HEK293 (cell line): ENCODE measurements around the gene TENT4B.

Source experiments
- CTCF ChIA-PET: fragments of 350-600 bp; formaldehyde crosslinking; extraction: SDS; loops from one replicate; lab custom pipeline; 2021; ENCODE audit warnings: antibody characterized with exemption; lab: Yijun Ruan, JAX
- POLR2A ChIA-PET: fragments of 300-600 bp; formaldehyde crosslinking; extraction: SDS; loops from one replicate; lab custom pipeline; 2020; ENCODE audit warnings: antibody characterized with exemption, inconsistent platforms; lab: Yijun Ruan, JAX
- H3K27ac ChIP-seq: fragments of 200-500 bp; sonication (Bioruptor generic); 2 replicates; pipeline ENCODE4 v1.5.1; 2014; ENCODE audit warnings: low read depth, low read length, control low read depth, inconsistent platforms; ENCODE audit errors: extremely low read depth
- H3K36me3 ChIP-seq, 2 experiments: fragments of 200-500 bp in 1 of 2; sonication (Bioruptor generic) in 1 of 2; 1 replicate in 1 of 2; 2 replicates in 1 of 2; pipeline ENCODE4 v1.5.1; 2014 to 2017; ENCODE audit warnings: inconsistent platforms in 2 of 2, low read length in 2 of 2; ENCODE audit not compliant: control insufficient read depth in 2 of 2, insufficient read depth in 1 of 2
- H3K4me1 ChIP-seq: fragments of 200-500 bp; sonication (Bioruptor generic); 2 replicates; pipeline ENCODE4 v1.5.1; 2014; ENCODE audit warnings: mild to moderate bottlenecking, low read length, inconsistent platforms; ENCODE audit not compliant: control insufficient read depth, insufficient read depth
- H3K4me3 ChIP-seq: 2 replicates; pipeline ENCODE4 v1.5.1; 2011; ENCODE audit warnings: low read depth, mild to moderate bottlenecking, control low read depth, low read length, moderate library complexity
- H3K9me3 ChIP-seq: fragments of 200-500 bp; sonication (Bioruptor generic); 2 replicates; pipeline ENCODE4 v1.5.1; 2014; ENCODE audit warnings: low read depth, low read length, inconsistent platforms; ENCODE audit not compliant: control insufficient read depth, insufficient read depth
- FEZF1 ChIP-seq: fragments of 450-650 bp; formaldehyde crosslinking; IDR thresholded peaks from 2 replicates; pipeline ENCODE4 v1.5.1; 2016; ENCODE audit warnings: missing biosample characterization, missing genetic modification characterization
- KLF9 ChIP-seq: fragments of 450-650 bp; formaldehyde crosslinking; IDR thresholded peaks from 2 replicates; pipeline ENCODE4 v1.5.1; 2016; ENCODE audit warnings: missing biosample characterization, missing genetic modification characterization, low read depth
- MYNN ChIP-seq: fragments of 450-650 bp; formaldehyde crosslinking; IDR thresholded peaks from 2 replicates; pipeline ENCODE4 v1.5.1; 2016; ENCODE audit warnings: missing biosample characterization, missing genetic modification characterization, borderline replicate concordance
- OVOL3 ChIP-seq: fragments of 450-650 bp; formaldehyde crosslinking; IDR thresholded peaks from 2 replicates; pipeline ENCODE4 v1.5.1; 2016; ENCODE audit warnings: missing biosample characterization, missing genetic modification characterization
- SCRT1 ChIP-seq: fragments of 450-650 bp; formaldehyde crosslinking; IDR thresholded peaks from 2 replicates; pipeline ENCODE4 v1.5.1; 2016; ENCODE audit warnings: missing biosample characterization, missing genetic modification characterization, borderline replicate concordance
- SP2 ChIP-seq: fragments of 450-650 bp; formaldehyde crosslinking; IDR thresholded peaks from 2 replicates; pipeline ENCODE4 v1.5.1; 2016; ENCODE audit warnings: missing biosample characterization, missing genetic modification characterization
- ZBTB21 ChIP-seq: fragments of 450-650 bp; formaldehyde crosslinking; IDR thresholded peaks from 2 replicates; pipeline ENCODE4 v1.5.1; 2017; ENCODE audit warnings: missing biosample characterization, missing genetic modification characterization
- ZBTB6 ChIP-seq: fragments of 450-650 bp; formaldehyde crosslinking; IDR thresholded peaks from 2 replicates; pipeline ENCODE4 v1.5.1; 2017; ENCODE audit warnings: missing biosample characterization, missing genetic modification characterization
- ZFP3 ChIP-seq: fragments of 450-650 bp; formaldehyde crosslinking; IDR thresholded peaks from 2 replicates; pipeline ENCODE4 v1.5.1; 2016; ENCODE audit warnings: low read depth, missing biosample characterization, missing genetic modification characterization
- ZNF121 ChIP-seq: fragments of 450-650 bp; formaldehyde crosslinking; IDR thresholded peaks from 2 replicates; pipeline ENCODE4 v1.5.1; 2016; ENCODE audit warnings: missing biosample characterization, missing genetic modification characterization
- ZNF133 ChIP-seq: fragments of 450-650 bp; formaldehyde crosslinking; IDR thresholded peaks from 2 replicates; pipeline ENCODE4 v1.5.1; 2016; ENCODE audit warnings: missing biosample characterization, missing genetic modification characterization
- ZNF19 ChIP-seq: fragments of 450-650 bp; formaldehyde crosslinking; IDR thresholded peaks from 2 replicates; pipeline ENCODE4; 2016; ENCODE audit warnings: missing biosample characterization, missing genetic modification characterization, low read depth
- ZNF341 ChIP-seq: fragments of 450-650 bp; formaldehyde crosslinking; IDR thresholded peaks from 2 replicates; pipeline ENCODE4; 2016; ENCODE audit warnings: low read depth, missing biosample characterization, missing genetic modification characterization
- ZNF391 ChIP-seq: fragments of 450-650 bp; formaldehyde crosslinking; IDR thresholded peaks from 2 replicates; pipeline ENCODE4 v1.5.1; 2016; ENCODE audit warnings: low read depth, missing biosample characterization, missing genetic modification characterization, borderline replicate concordance
- ZNF394 ChIP-seq: fragments of 450-650 bp; formaldehyde crosslinking; IDR thresholded peaks from 2 replicates; pipeline ENCODE4 v1.5.1; 2016; ENCODE audit warnings: missing biosample characterization, missing genetic modification characterization, mild to moderate bottlenecking, moderate library complexity, borderline replicate concordance
- ZNF404 ChIP-seq: fragments of 450-650 bp; formaldehyde crosslinking; IDR thresholded peaks from 2 replicates; pipeline ENCODE4 v1.5.1; 2017; ENCODE audit warnings: missing biosample characterization, missing genetic modification characterization
- ZNF501 ChIP-seq: fragments of 450-650 bp; formaldehyde crosslinking; IDR thresholded peaks from 2 replicates; pipeline ENCODE4 v1.5.1; 2016; ENCODE audit warnings: missing biosample characterization, missing genetic modification characterization
- ZNF555 ChIP-seq: fragments of 450-650 bp; formaldehyde crosslinking; conservative IDR thresholded peaks from 2 replicates; pipeline ENCODE4 v1.5.1; 2017; ENCODE audit warnings: missing biosample characterization, mild to moderate bottlenecking, missing genetic modification characterization, inconsistent platforms
- ZNF621 ChIP-seq: fragments of 450-650 bp; formaldehyde crosslinking; IDR thresholded peaks from 2 replicates; pipeline ENCODE4 v1.5.1; 2017; ENCODE audit warnings: missing biosample characterization, missing genetic modification characterization
- ZNF776 ChIP-seq: fragments of 450-650 bp; formaldehyde crosslinking; IDR thresholded peaks from 2 replicates; pipeline ENCODE4 v1.5.0; 2017; ENCODE audit warnings: missing biosample characterization, missing genetic modification characterization, borderline replicate concordance
- ZSCAN16 ChIP-seq: fragments of 450-650 bp; formaldehyde crosslinking; IDR thresholded peaks from 2 replicates; pipeline ENCODE4 v1.5.1; 2016; ENCODE audit warnings: missing biosample characterization, missing genetic modification characterization
- ZXDB ChIP-seq: fragments of 450-650 bp; formaldehyde crosslinking; IDR thresholded peaks from 2 replicates; pipeline ENCODE4 v1.5.1; 2016; ENCODE audit warnings: missing biosample characterization, missing genetic modification characterization
- TF ChIP-seq, protein P1 (sequence below): fragments of 450-650 bp; formaldehyde crosslinking; IDR thresholded peaks from 2 replicates; pipeline ENCODE4 v1.5.1; 2017; ENCODE audit warnings: missing biosample characterization, missing genetic modification characterization
- TF ChIP-seq, protein P2 (sequence below): fragments of 450-650 bp; formaldehyde crosslinking; optimal IDR thresholded peaks from 2 replicates; pipeline ENCODE3; 2016; ENCODE audit warnings: missing biosample characterization, mild to moderate bottlenecking, missing genetic modification characterization
- TF ChIP-seq, protein P3 (sequence below): fragments of 450-650 bp; formaldehyde crosslinking; conservative IDR thresholded peaks from 2 replicates; pipeline ENCODE4 v1.5.1; 2016; ENCODE audit warnings: low read depth, missing biosample characterization, missing genetic modification characterization

Gene TENT4B

GRCh38 chr16:50278251-50278650 lies 125.1 kb downstream of the TENT4B start:
- no peaks in the 10 kb centered on the region for H3K4me1 ChIP-seq
- POLR2A ChIA-PET = no interaction called here
- H3K4me3 ChIP-seq = no peak overlapping the region
- H3K27ac ChIP-seq = no peak overlapping the region
- TF ChIP-seq, protein P1, sequence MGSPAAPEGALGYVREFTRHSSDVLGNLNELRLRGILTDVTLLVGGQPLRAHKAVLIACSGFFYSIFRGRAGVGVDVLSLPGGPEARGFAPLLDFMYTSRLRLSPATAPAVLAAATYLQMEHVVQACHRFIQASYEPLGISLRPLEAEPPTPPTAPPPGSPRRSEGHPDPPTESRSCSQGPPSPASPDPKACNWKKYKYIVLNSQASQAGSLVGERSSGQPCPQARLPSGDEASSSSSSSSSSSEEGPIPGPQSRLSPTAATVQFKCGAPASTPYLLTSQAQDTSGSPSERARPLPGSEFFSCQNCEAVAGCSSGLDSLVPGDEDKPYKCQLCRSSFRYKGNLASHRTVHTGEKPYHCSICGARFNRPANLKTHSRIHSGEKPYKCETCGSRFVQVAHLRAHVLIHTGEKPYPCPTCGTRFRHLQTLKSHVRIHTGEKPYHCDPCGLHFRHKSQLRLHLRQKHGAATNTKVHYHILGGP (tag by site-specific recombination) = no peak
- TF ChIP-seq ZNF555 (tag by site-specific recombination) (no peak), ZBTB21 (no peak), ZNF19 (tag by site-specific recombination) (no peak), ZNF621 (no peak), OVOL3 (tag by site-specific recombination) (no peak), SCRT1 (tag by site-specific recombination) (no peak), ZNF501 (tag by site-specific recombination) (no peak), ZBTB6 (no peak), KLF9 (tag by site-specific recombination) (no peak), SP2 (no peak), ZNF391 (tag by site-specific recombination) (no peak), ZNF133 (tag by site-specific recombination) (no peak), ZNF341 (no peak), ZNF394 (tag by site-specific recombination) (no peak), ZFP3 (tag by site-specific recombination) (no peak)
- TF ChIP-seq, protein P2, sequence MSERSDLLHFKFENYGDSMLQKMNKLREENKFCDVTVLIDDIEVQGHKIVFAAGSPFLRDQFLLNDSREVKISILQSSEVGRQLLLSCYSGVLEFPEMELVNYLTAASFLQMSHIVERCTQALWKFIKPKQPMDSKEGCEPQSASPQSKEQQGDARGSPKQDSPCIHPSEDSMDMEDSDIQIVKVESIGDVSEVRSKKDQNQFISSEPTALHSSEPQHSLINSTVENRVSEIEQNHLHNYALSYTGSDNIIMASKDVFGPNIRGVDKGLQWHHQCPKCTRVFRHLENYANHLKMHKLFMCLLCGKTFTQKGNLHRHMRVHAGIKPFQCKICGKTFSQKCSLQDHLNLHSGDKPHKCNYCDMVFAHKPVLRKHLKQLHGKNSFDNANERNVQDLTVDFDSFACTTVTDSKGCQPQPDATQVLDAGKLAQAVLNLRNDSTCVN (tag by site-specific recombination) = no peak
- no peaks in the 10 kb centered on the region for H3K9me3 ChIP-seq
- CTCF ChIA-PET = interaction anchor here (0.7 to 1.1 kb wide), 3 partner anchors 10 to 262 kb away, joined by 3 to 6 read pairs (median 5); no protein-coding TSS in a partner anchor
- H3K36me3 ChIP-seq = no peaks in the 10 kb centered on the region

GRCh38 chr16:50279504-50279865 lies 126.4 kb downstream of the TENT4B start:
- H3K27ac ChIP-seq = no peak overlapping the region
- CTCF ChIA-PET = interaction anchor here (1.1 kb wide), 1 partner anchor 14 kb away, joined by 3 read pairs; no protein-coding TSS in a partner anchor
- no peak for TF ChIP-seq ZXDB (tag by site-specific recombination)
- TF ChIP-seq ZSCAN16 (tag by site-specific recombination) = peak; percentile 45; the same call in 1 of the 2 replicates
- POLR2A ChIA-PET = no interaction called here
- H3K4me3 ChIP-seq = no peak overlapping the region
- H3K9me3 ChIP-seq = no peaks in the 10 kb centered on the region
- peaks cover 1% of the 10 kb centered on the region; the same call in 1 of the 2 replicates for H3K4me1 ChIP-seq
- no peaks in the 10 kb centered on the region for H3K36me3 ChIP-seq

- Histone ChIP-seq H3K9me3 (no peaks in the 10 kb centered on the region), H3K4me1 (peaks cover 3% of the 10 kb centered on the region; the same call in 1 of the 2 replicates), H3K27ac (no peak overlapping the region), H3K36me3 (no peaks in the 10 kb centered on the region), H3K4me3 (no peak overlapping the region)
- POLR2A ChIA-PET = no interaction called here
- CTCF ChIA-PET = no interaction called here
- no peak for TF ChIP-seq ZNF404
- TF ChIP-seq ZNF121 = peak; percentile 61; the same call in 1 of the 2 replicates
- TF ChIP-seq, protein P3, sequence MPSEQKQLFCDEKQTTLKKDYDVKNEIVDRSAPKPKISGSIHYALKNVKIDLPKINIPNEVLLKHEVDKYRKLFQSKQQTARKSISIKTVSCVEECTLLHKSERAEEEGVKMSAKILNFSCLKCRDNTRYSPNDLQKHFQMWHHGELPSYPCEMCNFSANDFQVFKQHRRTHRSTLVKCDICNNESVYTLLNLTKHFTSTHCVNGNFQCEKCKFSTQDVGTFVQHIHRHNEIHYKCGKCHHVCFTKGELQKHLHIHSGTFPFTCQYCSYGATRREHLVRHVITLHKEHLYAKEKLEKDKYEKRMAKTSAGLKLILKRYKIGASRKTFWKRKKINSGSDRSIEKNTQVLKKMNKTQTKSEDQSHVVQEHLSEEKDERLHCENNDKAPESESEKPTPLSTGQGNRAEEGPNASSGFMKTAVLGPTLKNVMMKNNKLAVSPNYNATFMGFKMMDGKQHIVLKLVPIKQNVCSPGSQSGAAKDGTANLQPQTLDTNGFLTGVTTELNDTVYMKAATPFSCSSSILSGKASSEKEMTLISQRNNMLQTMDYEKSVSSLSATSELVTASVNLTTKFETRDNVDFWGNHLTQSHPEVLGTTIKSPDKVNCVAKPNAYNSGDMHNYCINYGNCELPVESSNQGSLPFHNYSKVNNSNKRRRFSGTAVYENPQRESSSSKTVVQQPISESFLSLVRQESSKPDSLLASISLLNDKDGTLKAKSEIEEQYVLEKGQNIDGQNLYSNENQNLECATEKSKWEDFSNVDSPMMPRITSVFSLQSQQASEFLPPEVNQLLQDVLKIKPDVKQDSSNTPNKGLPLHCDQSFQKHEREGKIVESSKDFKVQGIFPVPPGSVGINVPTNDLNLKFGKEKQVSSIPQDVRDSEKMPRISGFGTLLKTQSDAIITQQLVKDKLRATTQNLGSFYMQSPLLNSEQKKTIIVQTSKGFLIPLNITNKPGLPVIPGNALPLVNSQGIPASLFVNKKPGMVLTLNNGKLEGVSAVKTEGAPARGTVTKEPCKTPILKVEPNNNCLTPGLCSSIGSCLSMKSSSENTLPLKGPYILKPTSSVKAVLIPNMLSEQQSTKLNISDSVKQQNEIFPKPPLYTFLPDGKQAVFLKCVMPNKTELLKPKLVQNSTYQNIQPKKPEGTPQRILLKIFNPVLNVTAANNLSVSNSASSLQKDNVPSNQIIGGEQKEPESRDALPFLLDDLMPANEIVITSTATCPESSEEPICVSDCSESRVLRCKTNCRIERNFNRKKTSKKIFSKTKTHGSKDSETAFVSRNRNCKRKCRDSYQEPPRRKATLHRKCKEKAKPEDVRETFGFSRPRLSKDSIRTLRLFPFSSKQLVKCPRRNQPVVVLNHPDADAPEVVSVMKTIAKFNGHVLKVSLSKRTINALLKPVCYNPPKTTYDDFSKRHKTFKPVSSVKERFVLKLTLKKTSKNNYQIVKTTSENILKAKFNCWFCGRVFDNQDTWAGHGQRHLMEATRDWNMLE (tag by site-specific recombination) = no peak
- TF ChIP-seq MYNN (tag by site-specific recombination) = no peak
- TF ChIP-seq FEZF1 (tag by site-specific recombination) = no peak
- TF ChIP-seq ZNF776 (tag by site-specific recombination) = no peak
These were observed 127.8 kb downstream of the TENT4B start for GRCh38 chr16:50280932-50281331.
